ENCODE data around the gene GPX5. TPM values are rescaled to one million over a fixed set of nuclear protein-coding genes. Genes with fewer than 3 reads are reported as not detected.
A peak's percentile ranks its signal among the peaks of the same experiment; 100 is the strongest.

GPX5 gene
- total and polyA plus RNA-seq, 10 of the 15 experiments (the other 5 are each of a cell fraction or from before 2014, with no cell fraction given): not detected

- in situ Hi-C loops (cut with MboI) (no loop called here), intact Hi-C loops (cut with micrococcal nuclease; ENCODE audit: unreplicated experiment) (no loop called here)
- CTCF ChIA-PET: interaction anchor here (1.2 to 2.0 kb wide), 2 partner anchors 11 to 49 kb away, joined by 4 to 7 read pairs; no protein-coding TSS in a partner anchor
- ATAC-seq: no peak
- SMC1A ChIA-PET (ENCODE audit: uncharacterized antibody, unreplicated experiment): no interaction called here
- H3K4me2 ChIP-seq (ENCODE audit: control insufficient read depth, insufficient read depth): no peak overlapping the region
- no peaks in the 10 kb centered on the region for H3K79me2 ChIP-seq (ENCODE audit: control insufficient read depth, insufficient read depth, low read length)
- H3K9me3 ChIP-seq (replicated peaks; ENCODE audit: control insufficient read depth, insufficient read depth, low read length): no peaks in the 10 kb centered on the region
- H3K4me3 ChIP-seq: no peak overlapping the region
- TF ChIP-seq SMC3 (IDR thresholded peaks at IDR 0.05; ENCODE audit: borderline replicate concordance, low read length) (0 out of 2 replicates have a peak, but pooled peaks have one; percentile 8), RAD21 (IDR thresholded peaks at IDR 0.05; ENCODE audit: insufficient read depth, low read depth, low read length) (peak; percentile 16; the same call in 1 of the 2 replicates), YY1 (IDR thresholded peaks at IDR 0.05; ENCODE audit: low read depth, low read length) (no peak)
- no peak overlapping the region for H3K27ac ChIP-seq (ENCODE audit: control insufficient read depth, insufficient read depth)
- no peak for DNase-seq (ENCODE audit: low read depth, low spot score)
- no peak overlapping the region for H3K9ac ChIP-seq (ENCODE audit: control insufficient read depth, insufficient read depth, low read length)
- no TSS peak for BruUV-seq (replicated peaks)
- no peak overlapping the region for H2AFZ ChIP-seq (ENCODE audit: control insufficient read depth, low read depth, low read length)
- no peaks in the 10 kb centered on the region for H3K36me3 ChIP-seq (ENCODE audit: control insufficient read depth in 2 of 2, insufficient read depth in 2 of 2, low read length in 1 of 2)
- POLR2A ChIA-PET: no interaction called here
- H3K4me1 ChIP-seq (ENCODE audit: control insufficient read depth, insufficient read depth, low read length): no peaks in the 10 kb centered on the region
- RAD21 ChIA-PET (ENCODE audit: unreplicated experiment): no interaction called here
- FAIRE-seq: no peak
- no peaks in the 10 kb centered on the region for H3K27me3 ChIP-seq (replicated peaks in 1 of 2; ENCODE audit: control insufficient read depth in 2 of 2, insufficient read depth in 2 of 2, low read length in 1 of 2)
- no peaks in the 10 kb centered on the region for H4K20me1 ChIP-seq (ENCODE audit: control insufficient read depth, insufficient read depth)
- 34% methylated on average over 7 of the region's 7 CpGs for WGBS (ENCODE audit: insufficient coverage, insufficient replicate concordance, low lambda C conversion rate, missing lambda C conversion rate)
Measured at GRCh38 chr6:28531479-28532128, 5.9 kb downstream of the GPX5 start.

GRCh38 chr6:28534306-28534705 is 8.6 kb downstream of the GPX5 start:
- H3K4me1 ChIP-seq (ENCODE audit: control insufficient read depth, insufficient read depth, low read length): peaks cover 3% of the 10 kb centered on the region; the same call in 1 of the 2 replicates
- in situ Hi-C loops (cut with MboI) (no loop called here), intact Hi-C loops (cut with micrococcal nuclease; ENCODE audit: unreplicated experiment) (no loop called here)
- no peaks in the 10 kb centered on the region for H3K36me3 ChIP-seq (ENCODE audit: control insufficient read depth in 2 of 2, insufficient read depth in 2 of 2, low read length in 1 of 2)
- no peaks in the 10 kb centered on the region for H3K27me3 ChIP-seq (replicated peaks in 1 of 2; ENCODE audit: control insufficient read depth in 2 of 2, insufficient read depth in 2 of 2, low read length in 1 of 2)
- SMC1A ChIA-PET (ENCODE audit: uncharacterized antibody, unreplicated experiment): no interaction called here
- no TSS peak for BruUV-seq (replicated peaks)
- no peak overlapping the region for H3K9ac ChIP-seq (ENCODE audit: control insufficient read depth, insufficient read depth, low read length)
- DNase-seq (ENCODE audit: low read depth, low spot score) (no peak), ATAC-seq (no peak), FAIRE-seq (no peak)
- WGBS (ENCODE audit: insufficient coverage, insufficient replicate concordance, low lambda C conversion rate, missing lambda C conversion rate): 17% methylated on average over 3 of the region's 3 CpGs
- H3K4me3 ChIP-seq: no peak overlapping the region
- no peaks in the 10 kb centered on the region for H4K20me1 ChIP-seq (ENCODE audit: control insufficient read depth, insufficient read depth)
- H3K79me2 ChIP-seq (ENCODE audit: control insufficient read depth, insufficient read depth, low read length): no peaks in the 10 kb centered on the region
- H2AFZ ChIP-seq (ENCODE audit: control insufficient read depth, low read depth, low read length): no peak overlapping the region
- POLR2A ChIA-PET: no interaction called here
- H3K4me2 ChIP-seq (ENCODE audit: control insufficient read depth, insufficient read depth): no peak overlapping the region
- CTCF ChIA-PET: no interaction called here
- RAD21 ChIA-PET (ENCODE audit: unreplicated experiment): no interaction called here
- H3K27ac ChIP-seq (ENCODE audit: control insufficient read depth, insufficient read depth): no peak overlapping the region
- no peaks in the 10 kb centered on the region for H3K9me3 ChIP-seq (replicated peaks; ENCODE audit: control insufficient read depth, insufficient read depth, low read length)
- no peak for TF ChIP-seq PAX5 (IDR thresholded peaks at IDR 0.05; ENCODE audit: borderline replicate concordance, low read depth, low read length)
- no peak for TF ChIP-seq REST (IDR thresholded peaks at IDR 0.05; ENCODE audit: low read depth, low read length)
- no peak for TF ChIP-seq SP1 (IDR thresholded peaks at IDR 0.05; ENCODE audit: low read depth, low read length)
- no peak for TF ChIP-seq ZBTB11 (CRISPR knock-in tag; IDR thresholded peaks at IDR 0.05)
- TF ChIP-seq SMC3 (IDR thresholded peaks at IDR 0.05; ENCODE audit: borderline replicate concordance, low read length): no peak
- no peak for TF ChIP-seq ZSCAN29 (IDR thresholded peaks at IDR 0.05)
- no peak for TF ChIP-seq NFXL1 (IDR thresholded peaks at IDR 0.05; ENCODE audit: borderline replicate concordance)
